Effector memory CD4-positive, alpha-beta T cell (primary cell): ENCODE measurements around the gene ERC2.

Experiments used
- DNase-seq, 3 donors: peaks; one replicate each; pipeline ENCODE4 v3.0.0-alpha.2; 2020
- H3K27ac ChIP-seq: 2 replicates; pipeline ENCODE4 v1.7.0; 2013; ENCODE audit warnings: mild to moderate bottlenecking, low read length, moderate library complexity; ENCODE audit not compliant: insufficient read depth, poor library complexity, severe bottlenecking
- H3K27me3 ChIP-seq: replicated peaks from 2 replicates; pipeline ENCODE4 v1.7.0; 2013; ENCODE audit warnings: mild to moderate bottlenecking, low read length; ENCODE audit not compliant: insufficient read depth, control insufficient read depth, poor library complexity, severe bottlenecking
- H3K36me3 ChIP-seq: 2 replicates; pipeline ENCODE4 v1.7.0; 2013; ENCODE audit warnings: mild to moderate bottlenecking, low read length, moderate library complexity; ENCODE audit not compliant: control insufficient read depth, insufficient read depth
- H3K4me1 ChIP-seq: 2 replicates; pipeline ENCODE4 v1.7.0; 2013; ENCODE audit warnings: low read length, mild to moderate bottlenecking; ENCODE audit not compliant: control insufficient read depth, insufficient read depth, poor library complexity, severe bottlenecking
- H3K4me3 ChIP-seq: 2 replicates; pipeline ENCODE4 v1.7.0; 2013; ENCODE audit warnings: low read length, low read depth, mild to moderate bottlenecking; ENCODE audit not compliant: insufficient read depth, poor library complexity, severe bottlenecking
- H3K9me3 ChIP-seq: 2 replicates; pipeline ENCODE4 v1.7.0; 2013; ENCODE audit warnings: mild to moderate bottlenecking, low read length, moderate library complexity; ENCODE audit not compliant: control insufficient read depth

The ERC2 gene

DNA sequence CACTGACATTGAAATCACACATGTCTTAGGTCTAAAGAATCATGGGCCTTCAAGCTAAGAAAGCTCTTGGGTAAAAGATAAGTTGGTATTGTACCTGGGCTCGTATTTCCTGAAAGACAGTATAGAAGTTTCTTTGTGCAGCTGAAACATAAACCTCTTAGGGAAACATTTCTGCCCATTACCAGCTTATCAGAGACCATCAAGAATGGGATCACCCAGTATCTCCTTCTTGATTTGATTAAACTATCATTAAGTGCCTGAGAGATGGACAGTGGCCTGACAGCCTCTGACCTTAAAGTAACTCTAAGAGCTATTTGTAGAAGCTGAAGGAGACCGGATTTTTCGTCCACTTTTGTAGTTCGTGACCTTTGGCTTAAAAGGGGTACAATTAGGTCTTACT is 265.3 kb downstream of the ERC2 start:
- no peak overlapping the region for H3K27ac ChIP-seq

GRCh38 chr3:56201407-56201806 is 266.9 kb downstream of the ERC2 start:
- no peak for DNase-seq

More for the DNA sequence above, 265.3 kb downstream of the ERC2 start:
- no peaks in the 10 kb centered on the region for H3K36me3 ChIP-seq
- H3K27me3 ChIP-seq: no peaks in the 10 kb centered on the region
- H3K4me3 ChIP-seq: no peak overlapping the region
- H3K9me3 ChIP-seq: no peaks in the 10 kb centered on the region
- H3K4me1 ChIP-seq: no peaks in the 10 kb centered on the region
- DNase-seq: no peak

GRCh38 chr3:56200251-56200650 is 268.0 kb downstream of the ERC2 start:
- H3K9me3 ChIP-seq: no peaks in the 10 kb centered on the region
- no peaks in the 10 kb centered on the region for H3K27me3 ChIP-seq
- no peak overlapping the region for H3K4me3 ChIP-seq
- DNase-seq: no peak
- H3K27ac ChIP-seq: no peak overlapping the region
- H3K4me1 ChIP-seq: no peaks in the 10 kb centered on the region
- H3K36me3 ChIP-seq: no peaks in the 10 kb centered on the region

More at GRCh38 chr3:56201407-56201806, 266.9 kb downstream of the ERC2 start:
- H3K4me1 ChIP-seq: no peaks in the 10 kb centered on the region
- no peak overlapping the region for H3K4me3 ChIP-seq
- H3K27me3 ChIP-seq: no peaks in the 10 kb centered on the region
- no peaks in the 10 kb centered on the region for H3K36me3 ChIP-seq
- no peak overlapping the region for H3K27ac ChIP-seq
- H3K9me3 ChIP-seq: no peaks in the 10 kb centered on the region

DNA sequence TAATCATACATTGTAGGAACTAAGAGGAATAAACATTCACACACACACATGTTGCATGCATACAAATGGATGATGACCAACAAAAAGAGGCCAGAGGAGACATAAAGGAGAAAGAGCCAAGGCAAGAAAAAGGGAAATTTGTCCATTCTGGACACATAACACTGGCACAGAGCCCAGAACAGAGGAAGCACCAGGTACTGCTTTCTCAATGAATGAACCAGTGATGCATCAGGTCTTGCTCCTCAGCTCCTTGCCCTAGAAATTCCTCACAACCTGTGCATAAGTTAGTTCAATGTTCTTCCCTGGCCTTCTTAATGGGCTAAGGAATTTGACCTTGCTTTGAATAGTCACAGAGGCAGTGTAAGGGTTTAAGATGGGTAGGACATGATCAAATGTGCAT is 270.3 kb downstream of the ERC2 start:
- Histone ChIP-seq H3K27me3 (no peaks in the 10 kb centered on the region), H3K27ac (no peak overlapping the region), H3K4me3 (no peak overlapping the region), H3K36me3 (no peaks in the 10 kb centered on the region), H3K4me1 (no peaks in the 10 kb centered on the region), H3K9me3 (no peaks in the 10 kb centered on the region)
- no peak for DNase-seq

GRCh38 chr3:56197259-56197965 is 270.9 kb downstream of the ERC2 start:
- H3K4me3 ChIP-seq: no peak overlapping the region
- no peaks in the 10 kb centered on the region for H3K36me3 ChIP-seq
- no peak for DNase-seq
- H3K4me1 ChIP-seq: no peaks in the 10 kb centered on the region
- H3K27me3 ChIP-seq: no peaks in the 10 kb centered on the region
- no peak overlapping the region for H3K27ac ChIP-seq
- no peaks in the 10 kb centered on the region for H3K9me3 ChIP-seq

- Histone ChIP-seq H3K36me3 (no peaks in the 10 kb centered on the region), H3K9me3 (no peaks in the 10 kb centered on the region), H3K4me3 (no peak overlapping the region), H3K27me3 (no peaks in the 10 kb centered on the region), H3K4me1 (no peaks in the 10 kb centered on the region), H3K27ac (no peak overlapping the region)
- DNase-seq: no peak
Measured at GRCh38 chr3:56196700-56197099, 271.6 kb downstream of the ERC2 start.

DNA sequence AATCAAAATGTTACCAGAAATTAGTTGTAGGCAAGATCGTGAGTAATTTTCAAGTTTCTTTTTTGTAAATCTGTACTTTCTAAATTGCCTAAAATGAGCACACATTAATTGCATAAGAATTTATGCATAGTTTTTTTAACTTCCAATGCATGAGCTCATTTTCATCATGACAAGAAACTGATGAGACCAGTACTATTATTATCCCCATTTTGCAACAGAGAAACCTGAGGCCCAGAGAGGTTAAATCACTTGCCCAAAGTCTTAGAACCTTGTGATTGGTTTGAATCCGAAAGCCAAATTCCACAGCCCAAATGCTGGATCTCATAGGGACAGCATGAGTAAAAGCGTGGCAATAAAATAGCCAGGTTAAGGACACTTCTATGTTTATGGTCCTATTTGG is 274.7 kb downstream of the ERC2 start:
- H3K27me3 ChIP-seq: no peaks in the 10 kb centered on the region
- no peak overlapping the region for H3K27ac ChIP-seq
- H3K9me3 ChIP-seq: no peaks in the 10 kb centered on the region
- H3K36me3 ChIP-seq: no peaks in the 10 kb centered on the region
- H3K4me1 ChIP-seq: no peaks in the 10 kb centered on the region
- DNase-seq: no peak
- H3K4me3 ChIP-seq: no peak overlapping the region

DNA sequence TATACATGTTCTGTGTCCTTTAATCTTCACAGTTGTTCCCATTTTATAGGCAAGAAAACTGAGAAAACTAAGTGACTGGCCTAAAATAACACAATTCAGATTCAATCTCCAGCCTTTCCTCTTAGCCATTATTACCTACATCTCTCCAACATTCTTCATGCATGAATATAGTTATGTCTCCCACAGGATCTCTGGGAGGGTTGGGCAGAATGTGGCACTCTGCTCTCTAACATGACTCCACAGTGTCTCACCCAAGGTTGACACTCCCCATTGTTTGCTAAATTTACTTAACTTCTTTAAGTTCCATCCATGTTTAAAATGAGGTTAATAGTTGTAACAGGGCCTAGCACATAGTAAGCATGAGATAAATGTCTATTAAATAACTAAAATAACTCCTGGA is 276.3 kb downstream of the ERC2 start:
- Histone ChIP-seq H3K4me3 (no peak overlapping the region), H3K27me3 (no peaks in the 10 kb centered on the region), H3K9me3 (no peaks in the 10 kb centered on the region), H3K4me1 (no peaks in the 10 kb centered on the region), H3K36me3 (no peaks in the 10 kb centered on the region), H3K27ac (no peak overlapping the region)
- no peak for DNase-seq

DNA sequence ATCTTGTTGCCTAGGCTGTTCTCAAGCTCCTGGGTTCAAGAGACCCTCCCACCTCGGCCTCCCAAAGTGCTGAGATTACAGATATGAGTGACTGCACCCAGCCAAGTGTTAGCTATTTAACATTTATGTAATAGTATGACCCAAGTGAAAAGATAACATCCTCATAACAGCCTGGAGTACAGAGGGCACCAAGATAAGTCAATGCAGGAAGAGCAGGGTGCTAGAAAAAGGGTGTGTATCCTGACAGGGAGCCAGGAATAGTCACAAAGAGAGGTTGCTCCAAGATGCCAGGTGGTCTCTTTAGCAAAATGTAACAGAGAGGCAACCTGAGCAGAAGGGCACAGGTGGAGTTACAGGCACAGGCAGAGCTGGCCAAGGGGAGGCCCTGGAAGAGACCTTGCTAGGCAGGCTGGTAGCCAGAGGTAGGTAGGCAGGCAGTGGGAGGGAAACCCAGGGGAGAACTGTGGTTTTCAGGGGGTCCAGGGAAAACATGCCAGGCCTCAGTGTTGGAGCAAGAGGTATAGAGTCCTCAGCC is 277.4 kb downstream of the ERC2 start:
- H3K27me3 ChIP-seq: no peaks in the 10 kb centered on the region
- no peak overlapping the region for H3K4me3 ChIP-seq
- H3K36me3 ChIP-seq: no peaks in the 10 kb centered on the region
- no peak overlapping the region for H3K27ac ChIP-seq
- H3K4me1 ChIP-seq: no peaks in the 10 kb centered on the region
- H3K9me3 ChIP-seq: no peaks in the 10 kb centered on the region
- DNase-seq: no peak

DNA sequence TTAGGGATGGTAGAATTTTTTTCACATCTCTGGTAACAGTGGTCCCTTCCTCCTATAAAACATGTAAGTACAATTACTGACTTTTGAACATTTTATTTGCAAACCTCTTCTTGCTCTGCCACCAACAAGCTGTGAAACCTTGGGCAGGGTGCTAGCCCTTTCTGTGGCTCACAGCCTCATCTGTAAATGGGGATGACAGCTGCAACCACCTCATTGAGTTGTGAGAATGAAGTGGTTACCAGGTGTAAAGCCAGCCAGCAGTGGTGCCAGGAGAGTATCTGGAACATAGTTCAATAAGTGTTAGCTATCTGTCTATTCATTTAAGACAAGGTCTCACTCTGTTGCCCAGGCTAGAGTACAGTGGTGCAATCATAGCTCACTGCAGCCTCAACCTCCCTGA is 278.1 kb downstream of the ERC2 start:
- H3K27ac ChIP-seq: no peak overlapping the region
- H3K9me3 ChIP-seq: no peaks in the 10 kb centered on the region
- no peaks in the 10 kb centered on the region for H3K4me1 ChIP-seq
- H3K36me3 ChIP-seq: no peaks in the 10 kb centered on the region
- H3K4me3 ChIP-seq: no peak overlapping the region
- DNase-seq: no peak
- H3K27me3 ChIP-seq: no peaks in the 10 kb centered on the region
